Lung (tissue), 12 donors: Measurements from ENCODE around the gene KANK2. TPM values are rescaled to one million over a fixed set of nuclear protein-coding genes. Genes with fewer than 3 reads are reported as not detected.

ENCODE experiments used
- ATAC-seq: fragments of 200-7000 bp; cut with Tn5 transposase; one replicate; pipeline ENCODE4 v1.9.1; 2020; ENCODE audit warnings: moderate number of reproducible peaks; ENCODE audit not compliant: insufficient read depth, low FRiP score
- DNase-seq, 3 donors: peaks; one replicate each; pipeline ENCODE4 v3.0.0-alpha.2; 2013 to 2017
- H3K27ac ChIP-seq, 2 donors: one replicate each; pipeline ENCODE4 v1.5.1; 2013; ENCODE audit warnings: mild to moderate bottlenecking in 2 of 2, moderate library complexity in 2 of 2, control low read depth in 1 of 2, inconsistent platforms in 1 of 2, low read depth in 1 of 2, low read length in 1 of 2
- H3K27me3 ChIP-seq, 3 donors: one replicate each; pipeline ENCODE4 v1.5.1; 2013; ENCODE audit warnings: low read length in 2 of 3; ENCODE audit not compliant: control insufficient read depth in 3 of 3, insufficient read depth in 3 of 3
- H3K36me3 ChIP-seq, 4 donors: one replicate each; pipeline ENCODE4 v1.5.1; 2013; ENCODE audit warnings: low read length in 4 of 4, mild to moderate bottlenecking in 1 of 4, moderate library complexity in 1 of 4; ENCODE audit not compliant: control insufficient read depth in 4 of 4, insufficient read depth in 4 of 4
- H3K4me1 ChIP-seq, 5 donors: one replicate each; pipeline ENCODE4 v1.5.1; 2013; ENCODE audit warnings: low read length in 5 of 5, mild to moderate bottlenecking in 2 of 5, moderate library complexity in 1 of 5; ENCODE audit not compliant: control insufficient read depth in 5 of 5, insufficient read depth in 5 of 5
- H3K4me3 ChIP-seq: one replicate; pipeline ENCODE4 v1.5.1; 2013; ENCODE audit warnings: mild to moderate bottlenecking, control low read depth, moderate library complexity
- H3K9ac ChIP-seq, 2 donors: one replicate each; pipeline ENCODE4 v1.5.1; 2013; ENCODE audit warnings: low read length in 2 of 2, control low read depth in 1 of 2; ENCODE audit not compliant: insufficient read depth in 1 of 2
- H3K9me3 ChIP-seq, 4 donors: one replicate each; pipeline ENCODE4 v1.5.1; 2013; ENCODE audit warnings: low read length in 3 of 4, mild to moderate bottlenecking in 1 of 4, moderate library complexity in 1 of 4; ENCODE audit not compliant: control insufficient read depth in 4 of 4, insufficient read depth in 3 of 4
- WGBS, 2 donors: extraction: QIAGEN DNeasy Blood & Tissue Kit; methylation state at CpG; one replicate each; pipeline ENCODE4 v1.1.7; 2013; 5-methylcytosine and 5-hydroxymethylcytosine counted together
- polyA plus RNA-seq, 2 donors: library from polyadenylated mRNA; stranded (reverse); fragments of 200-250 nt; gene quantifications; one replicate each; pipeline ENCODE4 v1.2.1, GENCODE V29; 2013
- total RNA-seq, 2 donors: library from RNA; depleted of rRNA in 1 of 2; stranded (reverse); fragments of >200 nt in 1 of 2; gene quantifications; one replicate each; pipeline ENCODE4 v1.2.1, GENCODE V29; 2014 to 2021
- TF ChIP-seq, protein P1 (sequence below): IDR thresholded peaks from 2 replicates; pipeline ENCODE4 v1.5.1; 2012; ENCODE audit warnings: mild to moderate bottlenecking; ENCODE audit errors: control extremely low read depth, extremely low read depth
- donor health status: control.
- donor health status: control.
- donor health status: Bipolar disorder and iron deficiency.
- donor health status: healthy.
- donor health status: DM: yes; HTN: yes; CAD: no.

KANK2 gene
- total and polyA plus RNA-seq, 4 donors, result 90.1 to 164 (median 113) TPM

DNA sequence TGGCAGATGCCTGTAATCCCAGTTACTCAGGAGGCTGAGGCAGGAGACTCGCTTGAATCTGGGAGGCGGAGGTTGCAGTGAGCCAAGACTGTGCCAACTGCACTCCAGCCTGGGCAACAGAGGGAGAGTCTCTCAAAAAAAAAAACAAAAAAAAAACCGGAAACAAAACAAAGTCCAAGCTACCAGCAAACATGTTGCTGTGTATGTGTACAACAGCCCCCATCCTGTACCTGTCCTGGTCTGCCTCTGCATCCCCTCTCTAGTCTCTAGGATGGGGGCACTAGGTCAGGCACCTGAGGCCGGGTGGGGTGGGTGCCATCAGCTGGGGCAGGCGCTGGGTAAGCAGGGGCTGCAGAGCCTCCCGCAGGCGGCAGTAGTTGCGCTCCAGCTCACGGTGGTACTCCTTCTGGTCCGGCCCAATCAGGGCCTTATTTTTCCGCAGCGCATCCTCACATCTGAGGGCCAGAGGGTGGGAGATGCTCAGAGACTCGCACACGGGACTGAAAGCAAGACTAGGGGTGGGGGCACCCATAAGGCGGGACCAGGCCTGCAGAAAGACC, 2.8 kb upstream of the KANK2 start:
- no peaks in the 10 kb centered on the region for H3K27me3 ChIP-seq
- DNase-seq (no peak), ATAC-seq (no peak)
- H3K27ac ChIP-seq, result no peak overlapping the region
- H3K9ac ChIP-seq, result no peak overlapping the region
- H3K4me3 ChIP-seq, result no peak overlapping the region
- TF ChIP-seq, protein P1, sequence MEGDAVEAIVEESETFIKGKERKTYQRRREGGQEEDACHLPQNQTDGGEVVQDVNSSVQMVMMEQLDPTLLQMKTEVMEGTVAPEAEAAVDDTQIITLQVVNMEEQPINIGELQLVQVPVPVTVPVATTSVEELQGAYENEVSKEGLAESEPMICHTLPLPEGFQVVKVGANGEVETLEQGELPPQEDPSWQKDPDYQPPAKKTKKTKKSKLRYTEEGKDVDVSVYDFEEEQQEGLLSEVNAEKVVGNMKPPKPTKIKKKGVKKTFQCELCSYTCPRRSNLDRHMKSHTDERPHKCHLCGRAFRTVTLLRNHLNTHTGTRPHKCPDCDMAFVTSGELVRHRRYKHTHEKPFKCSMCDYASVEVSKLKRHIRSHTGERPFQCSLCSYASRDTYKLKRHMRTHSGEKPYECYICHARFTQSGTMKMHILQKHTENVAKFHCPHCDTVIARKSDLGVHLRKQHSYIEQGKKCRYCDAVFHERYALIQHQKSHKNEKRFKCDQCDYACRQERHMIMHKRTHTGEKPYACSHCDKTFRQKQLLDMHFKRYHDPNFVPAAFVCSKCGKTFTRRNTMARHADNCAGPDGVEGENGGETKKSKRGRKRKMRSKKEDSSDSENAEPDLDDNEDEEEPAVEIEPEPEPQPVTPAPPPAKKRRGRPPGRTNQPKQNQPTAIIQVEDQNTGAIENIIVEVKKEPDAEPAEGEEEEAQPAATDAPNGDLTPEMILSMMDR, result no peak
- peaks cover 0 to 16% (median 9%) of the 10 kb centered on the region in 5 donors for H3K4me1 ChIP-seq
- H3K9me3 ChIP-seq, result no peaks in the 10 kb centered on the region
- peaks cover 0 to 20% (median 9%) of the 10 kb centered on the region in 4 donors for H3K36me3 ChIP-seq
- WGBS, 2 donors, result 93 to 95% methylated on average over 15 of the region's 15 CpGs

DNA sequence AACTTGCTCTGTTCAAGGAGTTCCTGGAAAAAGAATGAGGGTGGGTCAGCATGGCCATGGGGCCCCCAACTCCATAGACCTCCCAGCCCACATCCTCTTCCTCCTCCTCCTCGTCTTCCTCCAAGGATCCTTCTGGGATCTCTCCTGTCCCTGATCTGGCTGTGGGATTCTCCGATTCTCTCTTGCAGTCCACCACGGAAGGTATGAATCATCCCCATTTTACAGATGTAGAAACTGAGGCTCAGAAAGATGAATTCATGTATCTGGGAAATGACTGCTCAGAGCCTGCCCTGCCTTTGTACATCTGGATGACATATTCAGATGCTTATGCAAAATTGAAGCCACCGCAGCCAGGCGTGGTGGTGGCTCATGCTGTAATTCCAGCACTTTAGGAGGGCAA, 2.2 kb upstream of the KANK2 start:
- no peaks in the 10 kb centered on the region for H3K9me3 ChIP-seq
- ATAC-seq (no peak), DNase-seq (no peak)
- H3K27ac ChIP-seq, result no peak overlapping the region
- TF ChIP-seq, protein P1, result no peak
- no peak overlapping the region for H3K9ac ChIP-seq
- peaks cover 0 to 20% (median 11%) of the 10 kb centered on the region in 5 donors for H3K4me1 ChIP-seq
- H3K4me3 ChIP-seq, result no peak overlapping the region
- H3K27me3 ChIP-seq, result no peaks in the 10 kb centered on the region
- H3K36me3 ChIP-seq, result peaks cover 0 to 20% (median 11%) of the 10 kb centered on the region in 4 donors
- WGBS, 2 donors, result 71 to 73% methylated on average over 5 of the region's 5 CpGs

DNA sequence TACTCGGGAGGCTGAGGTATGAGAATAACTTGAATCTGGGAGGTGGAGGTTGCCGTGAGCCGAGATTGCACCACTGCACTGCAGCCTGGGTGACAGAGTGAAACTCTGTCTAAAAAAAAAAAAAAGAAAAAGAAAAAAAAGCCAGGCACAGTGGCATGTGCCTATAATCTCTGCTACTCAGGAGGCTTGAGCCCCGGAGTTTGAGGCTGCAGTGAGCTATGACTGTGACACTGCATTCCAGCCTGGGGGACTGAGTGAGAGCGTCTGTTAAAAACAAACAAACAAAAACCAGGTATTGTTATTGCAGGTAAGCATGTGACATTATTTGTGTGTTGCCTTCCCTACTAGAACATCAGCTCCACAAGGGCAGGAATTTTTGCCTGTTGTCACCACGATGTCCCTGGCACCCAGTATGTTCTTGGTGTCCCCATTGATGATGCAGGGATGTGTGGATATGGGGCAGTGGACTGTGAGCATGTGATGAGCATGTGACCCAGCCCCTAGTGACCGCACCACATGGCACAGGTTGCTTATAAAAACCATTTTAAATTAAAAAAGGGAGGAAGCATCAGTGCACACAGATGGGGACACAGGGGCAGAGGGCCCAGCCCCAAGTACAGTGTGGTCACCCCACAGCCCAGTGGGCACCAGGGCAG, 1.6 kb upstream of the KANK2 start:
- 66 to 74% methylated on average over 7 of the region's 7 CpGs for WGBS, 2 donors
- Histone ChIP-seq H3K9ac (no peak overlapping the region), H3K27me3 (no peaks in the 10 kb centered on the region)

More for the DNA sequence above, 1.6 kb upstream of the KANK2 start:
- TF ChIP-seq, protein P1, result no peak
- Histone ChIP-seq H3K36me3 (peaks cover 0 to 19% (median 15%) of the 10 kb centered on the region in 4 donors), H3K4me3 (no peak overlapping the region), H3K9me3 (no peaks in the 10 kb centered on the region), H3K27ac (peak overlapping the region; percentile 55 to 90), H3K4me1 (peaks cover 0 to 26% (median 11%) of the 10 kb centered on the region in 5 donors)
- no peak for DNase-seq
- ATAC-seq, result no peak
